Endothelial cell of umbilical vein (primary cell): Measurements from ENCODE around the gene LHX2. TPM values are rescaled to one million over a fixed set of nuclear protein-coding genes. Genes with fewer than 3 reads are reported as not detected.

ENCODE experiments used
- BruUV-seq: library from RNA; stranded (reverse); fragments of 400-500 nt; replicated peaks from 2 replicates; lab custom pipeline; 2021; lab: Mats Ljungman, UMichigan
- CTCF ChIA-PET: fragments of 300-600, 350-600 bp; sonication (Branson Sonifier 250); formaldehyde crosslinking; loops from one replicate; lab custom pipeline; 2021; ENCODE audit warnings: antibody characterized with exemption, inconsistent platforms; lab: Charles Lee
- POLR2A ChIA-PET: fragments of 300-600, 350-600 bp; sonication (Branson Sonifier 250); formaldehyde crosslinking; loops from one replicate; lab custom pipeline; 2021; ENCODE audit warnings: antibody characterized with exemption, inconsistent platforms; lab: Charles Lee
- DNase-seq: peaks from one replicate; pipeline ENCODE4 v3.0.0-alpha.2; 2011; ENCODE audit warnings: low read depth, low spot score
- FAIRE-seq: peaks from 2 replicates; lab custom pipeline; 2011; peaks lifted over from hg19 to GRCh38; lab: Jason Lieb, UNC
- H2AFZ ChIP-seq: 2 replicates; pipeline ENCODE4 v1.6.0; 2012; ENCODE audit warnings: low read depth, low read length, control low read depth, inconsistent platforms
- H3K27ac ChIP-seq: 2 replicates; pipeline ENCODE4 v1.5.1; 2011; ENCODE audit warnings: low read depth, mild to moderate bottlenecking, control low read depth, low read length, moderate library complexity; ENCODE audit not compliant: insufficient read depth
- H3K27me3 ChIP-seq, 2 experiments: 2 replicates each; pipeline versions ENCODE4 v1.6.0 to v1.6.1; 2011; ENCODE audit warnings: low read length in 2 of 2, mixed read lengths in 1 of 2; ENCODE audit not compliant: control insufficient read depth in 2 of 2, insufficient read depth in 2 of 2
- H3K36me3 ChIP-seq, 2 experiments: 2 replicates in 1 of 2; 3 replicates in 1 of 2; pipeline ENCODE4 v1.5.1; 2011; ENCODE audit warnings: low read length in 2 of 2, mild to moderate bottlenecking in 1 of 2, moderate library complexity in 1 of 2; ENCODE audit not compliant: control insufficient read depth in 2 of 2, insufficient read depth in 2 of 2; ENCODE audit errors: extremely low read depth in 1 of 2
- H3K4me1 ChIP-seq: 3 replicates; pipeline ENCODE4 v1.5.1; 2011; ENCODE audit warnings: mild to moderate bottlenecking, low read length; ENCODE audit not compliant: control insufficient read depth, insufficient read depth; ENCODE audit errors: extremely low read depth
- H3K4me2 ChIP-seq: 2 replicates; pipeline ENCODE4 v1.6.1; 2011; ENCODE audit warnings: low read length, control low read depth, mixed read lengths; ENCODE audit not compliant: insufficient read depth
- H3K4me3 ChIP-seq, 3 experiments: fragments of 200-600 bp in 1 of 3; sonication (generic), shearing (Covaris generic) in 1 of 3; replicated peaks in 1 of 3; 2 replicates each; pipeline ENCODE4 v1.5.1; 2011 to 2016; ENCODE audit warnings: control low read depth in 3 of 3, low read length in 3 of 3, mild to moderate bottlenecking in 2 of 3, inconsistent platforms in 1 of 3, low read depth in 1 of 3, moderate library complexity in 1 of 3; ENCODE audit not compliant: insufficient read depth in 1 of 3
- H3K79me2 ChIP-seq: 2 replicates; pipeline ENCODE4 v1.6.0; 2012; ENCODE audit warnings: low read length, inconsistent platforms; ENCODE audit not compliant: control insufficient read depth, insufficient read depth
- H3K9ac ChIP-seq: replicated peaks from 2 replicates; pipeline ENCODE3; 2011; ENCODE audit warnings: low read length, control low read depth; ENCODE audit not compliant: insufficient read depth; ENCODE audit errors: extremely low read depth
- H3K9me1 ChIP-seq: replicated peaks from 3 replicates; pipeline ENCODE4 v1.6.0; 2011; ENCODE audit warnings: mild to moderate bottlenecking, low read length; ENCODE audit not compliant: control insufficient read depth, insufficient read depth; ENCODE audit errors: extremely low read depth
- H3K9me3 ChIP-seq: replicated peaks from 2 replicates; pipeline ENCODE4 v1.5.1; 2012; ENCODE audit warnings: low read length, inconsistent platforms; ENCODE audit not compliant: control insufficient read depth, insufficient read depth
- H4K20me1 ChIP-seq: replicated peaks from 2 replicates; pipeline ENCODE3; 2011; ENCODE audit warnings: mild to moderate bottlenecking, low read length; ENCODE audit not compliant: control insufficient read depth, insufficient read depth; ENCODE audit errors: extremely low read depth
- EZH2 ChIP-seq: IDR thresholded peaks from 2 replicates; pipeline ENCODE4 v1.6.1; 2012; ENCODE audit warnings: borderline replicate concordance, low read depth, mild to moderate bottlenecking, moderate library complexity, low read length, inconsistent platforms; ENCODE audit not compliant: severe bottlenecking
- FOS ChIP-seq: IDR thresholded peaks from 2 replicates; pipeline ENCODE4 v1.6.1; 2011; ENCODE audit warnings: mild to moderate bottlenecking, low read length, moderate library complexity, borderline replicate concordance; ENCODE audit not compliant: insufficient read depth
- GATA2 ChIP-seq: IDR thresholded peaks from 2 replicates; pipeline ENCODE4 v1.7.0; 2011; ENCODE audit warnings: low read depth, mild to moderate bottlenecking, moderate library complexity, mixed read lengths, low read length; ENCODE audit not compliant: insufficient read length, insufficient read depth
- JUN ChIP-seq: IDR thresholded peaks from 2 replicates; pipeline ENCODE4 v1.6.1; 2011; ENCODE audit warnings: borderline replicate concordance, low read depth; ENCODE audit not compliant: insufficient read length, insufficient read depth
- MYC ChIP-seq: IDR thresholded peaks from one replicate; pipeline ENCODE4 v1.6.1; 2011; ENCODE audit warnings: mild to moderate bottlenecking, low read depth, low read length
- POLR2A ChIP-seq: IDR thresholded peaks from 2 replicates; pipeline ENCODE4 v1.6.1; 2012; ENCODE audit warnings: low read depth, mild to moderate bottlenecking, control low read depth, low read length
- POLR2AphosphoS5 ChIP-seq: IDR thresholded peaks from 2 replicates; pipeline ENCODE4 v1.6.1; 2012; ENCODE audit warnings: low read depth, mild to moderate bottlenecking, control low read depth, low read length, moderate library complexity; ENCODE audit not compliant: insufficient read depth
- dilution Hi-C: fragments of 300-500 bp; cut with MboI; formaldehyde crosslinking; loops from one replicate; pipeline ENCODE4 v1.15.0; 2019; ENCODE audit warnings: low sequenced_read_pairs; ENCODE audit not compliant: extremely low pct_ligation_motif_present
- intact Hi-C: fragments of 100-400 bp; cut with micrococcal nuclease; formaldehyde crosslinking; loops from one replicate; pipeline ENCODE4 v1.10.0; 2022
- polyA plus RNA-seq, 4 experiments: library from polyadenylated mRNA; depleted of rRNA in 3 of 4; stranded (reverse) in 3 of 4; unstranded in 1 of 4; fragments of >200 nt; gene quantifications; 2 replicates each; pipeline versions ENCODE4 v1.2.1 to v1.2.3, GENCODE V29; 2011 to 2012; ENCODE audit warnings: missing spikeins in 1 of 4
- total RNA-seq: library from RNA; stranded (reverse); gene quantifications from 2 replicates; pipeline ENCODE4 v1.2.3, GENCODE V29; 2021
- TF ChIP-seq, protein P1 (sequence below): IDR thresholded peaks from 2 replicates; pipeline ENCODE4 v1.6.1; 2011; ENCODE audit not compliant: insufficient read depth, insufficient read length
- TF ChIP-seq, protein P2 (sequence below), 2 donors: IDR thresholded peaks; 1 replicate in 1 of 2; 2 replicates in 1 of 2; pipeline ENCODE4 v1.5.1; 2011; ENCODE audit warnings: low read length in 2 of 2, mild to moderate bottlenecking in 2 of 2, moderate library complexity in 2 of 2, control low read depth in 1 of 2, inconsistent platforms in 1 of 2, low read depth in 1 of 2; ENCODE audit not compliant: insufficient read depth in 1 of 2; ENCODE audit errors: extremely low read depth in 1 of 2

The LHX2 gene
- total and polyA plus RNA-seq, 2 donors (not counting 3 experiments of a cell fraction or from before 2014, with no cell fraction given) = not detected

DNA sequence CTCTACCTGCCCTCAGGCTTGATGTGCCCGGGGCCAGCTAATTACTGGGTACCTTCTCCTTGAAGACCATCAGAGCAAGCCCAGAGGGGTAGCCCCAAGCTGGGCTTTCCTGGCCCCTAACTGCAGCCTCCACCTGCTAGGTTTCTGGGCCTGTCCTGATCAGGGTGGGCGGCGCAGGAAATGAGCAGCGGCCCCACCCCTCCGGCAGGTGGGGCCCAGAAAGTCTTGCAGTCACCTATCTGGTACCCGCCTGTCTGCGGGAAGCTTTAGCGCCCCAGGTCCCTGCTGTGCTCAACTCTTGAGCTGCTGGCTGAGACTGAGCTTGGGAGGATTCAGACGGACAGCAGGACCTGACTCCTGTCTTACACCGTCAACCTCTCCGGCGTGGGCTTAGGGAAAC lies 37.1 kb upstream of the LHX2 start:
- DNase-seq = no peak
- H3K27ac ChIP-seq = no peak overlapping the region
- POLR2A ChIA-PET = no interaction called here
- TF ChIP-seq, protein P1, sequence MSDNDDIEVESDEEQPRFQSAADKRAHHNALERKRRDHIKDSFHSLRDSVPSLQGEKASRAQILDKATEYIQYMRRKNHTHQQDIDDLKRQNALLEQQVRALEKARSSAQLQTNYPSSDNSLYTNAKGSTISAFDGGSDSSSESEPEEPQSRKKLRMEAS = no peak
- no peak for TF ChIP-seq POLR2AphosphoS5
- no peak for TF ChIP-seq JUN
- no peak for TF ChIP-seq MYC
- TF ChIP-seq EZH2 = no peak
- no peak for TF ChIP-seq GATA2
- no peaks in the 10 kb centered on the region for H3K9me3 ChIP-seq
- no TSS peak for BruUV-seq
- no peaks in the 10 kb centered on the region for H3K4me1 ChIP-seq
- no peak overlapping the region for H3K4me2 ChIP-seq
- dilution Hi-C loops = no loop called here
- H3K9ac ChIP-seq = no peak overlapping the region
- no peaks in the 10 kb centered on the region for H3K9me1 ChIP-seq
- no peak for FAIRE-seq
- H3K36me3 ChIP-seq = no peaks in the 10 kb centered on the region
- H4K20me1 ChIP-seq = no peaks in the 10 kb centered on the region
- H3K79me2 ChIP-seq = no peaks in the 10 kb centered on the region
- intact Hi-C loops = no loop called here
- CTCF ChIA-PET = no interaction called here
- H3K4me3 ChIP-seq = no peak overlapping the region
- no peak overlapping the region for H2AFZ ChIP-seq
- H3K27me3 ChIP-seq = peaks cover 0 to 3% of the 10 kb centered on the region in 2 experiments

DNA sequence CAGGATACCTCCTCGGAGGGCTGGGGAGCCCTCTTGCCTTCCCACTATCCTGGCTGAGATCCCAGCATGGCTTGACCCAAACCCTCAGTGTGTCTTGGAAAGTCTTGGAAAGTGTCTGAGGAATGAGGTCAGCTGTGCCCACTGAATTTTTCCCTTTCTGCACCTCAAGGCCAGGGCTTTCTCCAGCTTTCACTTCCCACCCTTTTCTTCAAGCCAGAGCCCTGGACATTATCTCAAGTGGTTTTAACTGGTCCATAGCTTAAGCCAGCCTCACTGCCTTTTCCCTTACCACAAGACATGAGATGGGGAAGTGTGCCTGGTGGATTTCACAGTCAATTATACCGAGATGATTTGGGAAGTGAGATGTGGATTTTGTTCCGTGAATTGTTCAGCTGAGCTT lies 35.7 kb upstream of the LHX2 start:
- Histone ChIP-seq H3K27me3 (peaks cover 10% of the 10 kb centered on the region in 2 experiments), H3K9me3 (no peaks in the 10 kb centered on the region), H2AFZ (no peak overlapping the region), H3K36me3 (no peaks in the 10 kb centered on the region), H3K9me1 (no peaks in the 10 kb centered on the region), H3K9ac (no peak overlapping the region), H3K4me1 (no peaks in the 10 kb centered on the region), H3K4me3 (no peak overlapping the region), H3K4me2 (no peak overlapping the region), H3K79me2 (no peaks in the 10 kb centered on the region), H3K27ac (no peak overlapping the region), H4K20me1 (no peaks in the 10 kb centered on the region)
- dilution Hi-C loops (no loop called here), intact Hi-C loops (no loop called here)
- ChIA-PET POLR2A (no interaction called here), CTCF (interaction anchor here (0.7 kb wide), 1 partner anchor 12 kb away, joined by 4 read pairs; no protein-coding TSS in a partner anchor)
- TF ChIP-seq JUN (no peak), MYC (no peak), FOS (no peak), POLR2A (no peak), POLR2AphosphoS5 (no peak), EZH2 (no peak), GATA2 (no peak)
- TF ChIP-seq, protein P2, sequence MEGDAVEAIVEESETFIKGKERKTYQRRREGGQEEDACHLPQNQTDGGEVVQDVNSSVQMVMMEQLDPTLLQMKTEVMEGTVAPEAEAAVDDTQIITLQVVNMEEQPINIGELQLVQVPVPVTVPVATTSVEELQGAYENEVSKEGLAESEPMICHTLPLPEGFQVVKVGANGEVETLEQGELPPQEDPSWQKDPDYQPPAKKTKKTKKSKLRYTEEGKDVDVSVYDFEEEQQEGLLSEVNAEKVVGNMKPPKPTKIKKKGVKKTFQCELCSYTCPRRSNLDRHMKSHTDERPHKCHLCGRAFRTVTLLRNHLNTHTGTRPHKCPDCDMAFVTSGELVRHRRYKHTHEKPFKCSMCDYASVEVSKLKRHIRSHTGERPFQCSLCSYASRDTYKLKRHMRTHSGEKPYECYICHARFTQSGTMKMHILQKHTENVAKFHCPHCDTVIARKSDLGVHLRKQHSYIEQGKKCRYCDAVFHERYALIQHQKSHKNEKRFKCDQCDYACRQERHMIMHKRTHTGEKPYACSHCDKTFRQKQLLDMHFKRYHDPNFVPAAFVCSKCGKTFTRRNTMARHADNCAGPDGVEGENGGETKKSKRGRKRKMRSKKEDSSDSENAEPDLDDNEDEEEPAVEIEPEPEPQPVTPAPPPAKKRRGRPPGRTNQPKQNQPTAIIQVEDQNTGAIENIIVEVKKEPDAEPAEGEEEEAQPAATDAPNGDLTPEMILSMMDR (IDR thresholded peaks at IDR 0.05; ENCODE audit: extremely low read depth in 1 of 2, insufficient read depth in 1 of 2, low read depth in 1 of 2, low read length in 2 of 2) = no peak
- TF ChIP-seq, protein P1 = no peak
- no TSS peak for BruUV-seq
- DNase-seq = no peak
- no peak for FAIRE-seq
